Endothelial cell of umbilical vein (primary cell): Measurements from ENCODE around the gene ZNF17. TPM values are rescaled to one million over a fixed set of nuclear protein-coding genes. Genes with fewer than 3 reads are reported as not detected.

Experiments
- BruUV-seq: library from RNA; stranded (reverse); fragments of 400-500 nt; replicated peaks from 2 replicates; lab custom pipeline; 2021; lab: Mats Ljungman, UMichigan
- CTCF ChIA-PET: fragments of 300-600, 350-600 bp; sonication (Branson Sonifier 250); formaldehyde crosslinking; loops from one replicate; lab custom pipeline; 2021; ENCODE audit warnings: antibody characterized with exemption, inconsistent platforms; lab: Charles Lee
- POLR2A ChIA-PET: fragments of 300-600, 350-600 bp; sonication (Branson Sonifier 250); formaldehyde crosslinking; loops from one replicate; lab custom pipeline; 2021; ENCODE audit warnings: antibody characterized with exemption, inconsistent platforms; lab: Charles Lee
- DNase-seq: peaks from one replicate; pipeline ENCODE4 v3.0.0-alpha.2; 2011; ENCODE audit warnings: low read depth, low spot score
- FAIRE-seq: peaks from 2 replicates; lab custom pipeline; 2011; peaks lifted over from hg19 to GRCh38; lab: Jason Lieb, UNC
- H2AFZ ChIP-seq: 2 replicates; pipeline ENCODE4 v1.6.0; 2012; ENCODE audit warnings: low read depth, low read length, control low read depth, inconsistent platforms
- H3K27ac ChIP-seq: 2 replicates; pipeline ENCODE4 v1.5.1; 2011; ENCODE audit warnings: low read depth, mild to moderate bottlenecking, control low read depth, low read length, moderate library complexity; ENCODE audit not compliant: insufficient read depth
- H3K27me3 ChIP-seq, 2 experiments: 2 replicates each; pipeline versions ENCODE4 v1.6.0 to v1.6.1; 2011; ENCODE audit warnings: low read length in 2 of 2, mixed read lengths in 1 of 2; ENCODE audit not compliant: control insufficient read depth in 2 of 2, insufficient read depth in 2 of 2
- H3K36me3 ChIP-seq, 2 experiments: 2 replicates in 1 of 2; 3 replicates in 1 of 2; pipeline ENCODE4 v1.5.1; 2011; ENCODE audit warnings: low read length in 2 of 2, mild to moderate bottlenecking in 1 of 2, moderate library complexity in 1 of 2; ENCODE audit not compliant: control insufficient read depth in 2 of 2, insufficient read depth in 2 of 2; ENCODE audit errors: extremely low read depth in 1 of 2
- H3K4me1 ChIP-seq: 3 replicates; pipeline ENCODE4 v1.5.1; 2011; ENCODE audit warnings: mild to moderate bottlenecking, low read length; ENCODE audit not compliant: control insufficient read depth, insufficient read depth; ENCODE audit errors: extremely low read depth
- H3K4me2 ChIP-seq: 2 replicates; pipeline ENCODE4 v1.6.1; 2011; ENCODE audit warnings: low read length, control low read depth, mixed read lengths; ENCODE audit not compliant: insufficient read depth
- H3K4me3 ChIP-seq, 3 experiments: fragments of 200-600 bp in 1 of 3; sonication (generic), shearing (Covaris generic) in 1 of 3; replicated peaks in 1 of 3; 2 replicates each; pipeline ENCODE4 v1.5.1; 2011 to 2016; ENCODE audit warnings: control low read depth in 3 of 3, low read length in 3 of 3, mild to moderate bottlenecking in 2 of 3, inconsistent platforms in 1 of 3, low read depth in 1 of 3, moderate library complexity in 1 of 3; ENCODE audit not compliant: insufficient read depth in 1 of 3
- H3K79me2 ChIP-seq: 2 replicates; pipeline ENCODE4 v1.6.0; 2012; ENCODE audit warnings: low read length, inconsistent platforms; ENCODE audit not compliant: control insufficient read depth, insufficient read depth
- H3K9ac ChIP-seq: replicated peaks from 2 replicates; pipeline ENCODE3; 2011; ENCODE audit warnings: low read length, control low read depth; ENCODE audit not compliant: insufficient read depth; ENCODE audit errors: extremely low read depth
- H3K9me1 ChIP-seq: replicated peaks from 3 replicates; pipeline ENCODE4 v1.6.0; 2011; ENCODE audit warnings: mild to moderate bottlenecking, low read length; ENCODE audit not compliant: control insufficient read depth, insufficient read depth; ENCODE audit errors: extremely low read depth
- H3K9me3 ChIP-seq: replicated peaks from 2 replicates; pipeline ENCODE4 v1.5.1; 2012; ENCODE audit warnings: low read length, inconsistent platforms; ENCODE audit not compliant: control insufficient read depth, insufficient read depth
- H4K20me1 ChIP-seq: replicated peaks from 2 replicates; pipeline ENCODE3; 2011; ENCODE audit warnings: mild to moderate bottlenecking, low read length; ENCODE audit not compliant: control insufficient read depth, insufficient read depth; ENCODE audit errors: extremely low read depth
- CTCF ChIP-seq, 2 donors: IDR thresholded peaks; 1 replicate in 1 of 2; 2 replicates in 1 of 2; pipeline ENCODE4 v1.5.1; 2011; ENCODE audit warnings: low read length in 2 of 2, mild to moderate bottlenecking in 2 of 2, moderate library complexity in 2 of 2, control low read depth in 1 of 2, inconsistent platforms in 1 of 2, low read depth in 1 of 2; ENCODE audit not compliant: insufficient read depth in 1 of 2; ENCODE audit errors: extremely low read depth in 1 of 2
- FOS ChIP-seq: IDR thresholded peaks from 2 replicates; pipeline ENCODE4 v1.6.1; 2011; ENCODE audit warnings: mild to moderate bottlenecking, low read length, moderate library complexity, borderline replicate concordance; ENCODE audit not compliant: insufficient read depth
- JUN ChIP-seq: IDR thresholded peaks from 2 replicates; pipeline ENCODE4 v1.6.1; 2011; ENCODE audit warnings: borderline replicate concordance, low read depth; ENCODE audit not compliant: insufficient read length, insufficient read depth
- MAX ChIP-seq: IDR thresholded peaks from 2 replicates; pipeline ENCODE4 v1.6.1; 2011; ENCODE audit not compliant: insufficient read depth, insufficient read length
- MYC ChIP-seq: IDR thresholded peaks from one replicate; pipeline ENCODE4 v1.6.1; 2011; ENCODE audit warnings: mild to moderate bottlenecking, low read depth, low read length
- POLR2A ChIP-seq: IDR thresholded peaks from 2 replicates; pipeline ENCODE4 v1.6.1; 2012; ENCODE audit warnings: low read depth, mild to moderate bottlenecking, control low read depth, low read length
- POLR2AphosphoS5 ChIP-seq: IDR thresholded peaks from 2 replicates; pipeline ENCODE4 v1.6.1; 2012; ENCODE audit warnings: low read depth, mild to moderate bottlenecking, control low read depth, low read length, moderate library complexity; ENCODE audit not compliant: insufficient read depth
- dilution Hi-C: fragments of 300-500 bp; cut with MboI; formaldehyde crosslinking; loops from one replicate; pipeline ENCODE4 v1.15.0; 2019; ENCODE audit warnings: low sequenced_read_pairs; ENCODE audit not compliant: extremely low pct_ligation_motif_present
- intact Hi-C: fragments of 100-400 bp; cut with micrococcal nuclease; formaldehyde crosslinking; loops from one replicate; pipeline ENCODE4 v1.10.0; 2022
- polyA plus RNA-seq, 4 experiments: library from polyadenylated mRNA; depleted of rRNA in 3 of 4; stranded (reverse) in 3 of 4; unstranded in 1 of 4; fragments of >200 nt; gene quantifications; 2 replicates each; pipeline versions ENCODE4 v1.2.1 to v1.2.3, GENCODE V29; 2011 to 2012; ENCODE audit warnings: missing spikeins in 1 of 4
- total RNA-seq: library from RNA; stranded (reverse); gene quantifications from 2 replicates; pipeline ENCODE4 v1.2.3, GENCODE V29; 2021

Gene ZNF17
- total and polyA plus RNA-seq, 2 donors (not counting 3 experiments of a cell fraction or from before 2014, with no cell fraction given) = 2.4 to 6.4 TPM

GRCh38 chr19:57362997-57363687, 47.8 kb upstream of the ZNF17 start, which contains the start of the genes TRAPPC2B and ZNF547:
Gene TRAPPC2B, plus strand, starts transcription at chr19:57363551. Its CDS starts 1,283 bp downstream, at chr19:57364834.
Gene ZNF547, plus strand, starts transcription at chr19:57363551. Its CDS starts 5,005 bp downstream, at chr19:57368556.
- peak; percentile 100 for DNase-seq
- intact Hi-C loops = loop anchor here (1.0 kb wide), 5 partner anchors 12 to 83 kb away; partner anchors contain the start of genes ZNF17, ZNF304, ZNF460 and ZNF543
- peak within 1 kb of the TSS; percentile 37 for H3K9ac ChIP-seq
- no peaks in the 10 kb centered on the region for H3K9me1 ChIP-seq
- BruUV-seq = no TSS peak
- CTCF ChIA-PET = interaction anchor here (0.5 kb wide), 1 partner anchor 26 kb away, joined by 3 read pairs; the partner anchor contains the start of gene ZNF548
- H3K4me3 ChIP-seq = peak within 1 kb of the TSS; percentile 47 to 92 (median 74)
- no peaks in the 10 kb centered on the region for H4K20me1 ChIP-seq
- H2AFZ ChIP-seq = peak within 1 kb of the TSS; percentile 62
- peaks cover 3% of the 10 kb centered on the region for H3K79me2 ChIP-seq
- H3K27me3 ChIP-seq = no peaks in the 10 kb centered on the region
- dilution Hi-C loops = no loop called here
- peaks cover 8% of the 10 kb centered on the region for H3K4me1 ChIP-seq
- TF ChIP-seq MYC (no peak), CTCF (IDR thresholded peaks at IDR 0.05; ENCODE audit: extremely low read depth in 1 of 2, insufficient read depth in 1 of 2, low read depth in 1 of 2, low read length in 2 of 2) (no peak), POLR2A (peak; percentile 70), JUN (peak; percentile 95), FOS (no peak), POLR2AphosphoS5 (peak; percentile 74), MAX (peak; percentile 80)
- POLR2A ChIA-PET = interaction anchor here (1.4 kb wide), 1 partner anchor 12 kb away, joined by 3 read pairs; no protein-coding TSS in a partner anchor
- peak within 1 kb of the TSS; percentile 75 for H3K4me2 ChIP-seq
- H3K36me3 ChIP-seq = no peaks in the 10 kb centered on the region
- peak; percentile 98 for FAIRE-seq
- H3K9me3 ChIP-seq = no peaks in the 10 kb centered on the region
- peak within 1 kb of the TSS; percentile 27 for H3K27ac ChIP-seq
